GM18870 (cell line): ENCODE measurements around the gene PTPRR.

Experiments
- ATAC-seq: cut with Tn5 transposase; IDR thresholded peaks from one replicate; pipeline ENCODE4 v1.9.1; 2021; ENCODE audit warnings: moderate library complexity; ENCODE audit not compliant: unreplicated experiment

PTPRR gene

DNA sequence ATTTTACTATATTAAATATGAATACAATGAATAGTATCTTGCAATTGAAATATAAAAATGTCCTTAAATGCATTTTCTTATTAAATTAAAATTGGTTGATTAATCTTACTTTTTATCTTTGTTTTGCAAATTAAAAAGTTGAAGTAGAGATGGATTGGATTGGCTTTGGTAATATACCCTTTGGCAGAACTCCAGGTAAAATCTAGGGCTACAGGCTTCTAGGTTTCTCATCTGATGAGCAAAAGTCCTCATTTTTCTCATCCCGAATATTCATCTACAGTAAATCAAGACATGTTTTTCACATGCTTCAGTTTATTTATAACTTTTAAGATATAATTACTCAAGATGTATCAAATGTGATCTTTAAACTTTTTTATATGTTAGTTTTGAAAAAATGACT is 2.2 kb downstream of the PTPRR start:
- no peak for ATAC-seq

DNA sequence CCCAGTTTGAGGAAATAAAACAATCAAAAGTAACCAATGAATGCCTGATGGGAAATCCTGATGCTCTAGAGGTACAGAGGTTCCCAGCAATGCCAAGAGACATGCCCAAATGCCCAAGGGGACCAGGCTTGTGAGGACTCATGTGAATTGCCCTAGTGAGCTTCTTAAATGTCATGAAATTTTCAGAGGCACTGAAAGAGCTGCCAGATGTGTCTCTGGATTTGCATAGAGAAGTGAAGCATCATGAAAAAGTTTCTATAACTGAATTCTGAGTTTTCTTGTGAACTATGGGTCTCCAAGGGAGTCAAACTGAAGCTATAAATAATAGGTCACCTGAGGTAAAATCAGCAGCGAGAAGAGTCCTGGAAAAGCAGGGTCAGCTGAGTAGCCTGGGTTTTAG is 9.9 kb downstream of the PTPRR start:
- ATAC-seq = no peak

DNA sequence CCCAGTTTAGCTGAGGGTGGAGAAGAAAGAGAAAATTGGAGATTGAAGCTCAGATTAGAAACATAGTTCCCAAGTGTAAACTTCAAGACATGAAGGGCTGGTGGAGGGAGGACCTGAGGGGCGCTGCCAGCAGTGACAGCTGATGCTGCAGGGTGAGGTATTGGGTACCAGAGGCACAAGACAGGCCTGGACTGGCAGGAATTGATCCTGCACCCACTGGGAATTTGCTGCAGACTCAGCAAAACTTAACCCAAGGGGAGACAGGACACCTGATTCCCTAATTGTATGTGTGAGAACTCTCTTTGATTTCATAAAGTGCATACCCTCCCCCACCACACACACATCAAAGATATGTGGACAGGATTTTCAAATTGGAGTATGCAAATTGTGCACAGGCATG is 11.6 kb downstream of the PTPRR start:
- ATAC-seq = no peak

DNA sequence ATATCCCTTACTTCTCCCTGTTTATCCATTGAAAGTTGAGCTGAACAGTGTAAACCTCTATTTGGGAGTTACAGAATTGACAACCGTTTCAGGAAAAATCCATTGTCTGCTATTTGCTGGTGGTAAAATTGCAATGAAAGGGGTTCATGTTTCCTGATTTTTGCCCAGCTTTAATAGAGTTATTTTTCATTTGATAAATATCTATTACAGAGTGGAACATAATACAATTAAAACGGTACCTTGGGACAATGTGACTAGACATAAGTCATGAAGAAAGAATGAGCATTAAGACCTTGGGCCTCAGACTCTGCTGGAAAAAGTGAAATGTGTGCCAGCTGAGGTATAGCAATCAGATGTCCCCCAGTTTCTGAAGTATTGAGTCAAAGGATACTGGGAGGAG is 13.1 kb downstream of the PTPRR start:
- no peak for ATAC-seq

DNA sequence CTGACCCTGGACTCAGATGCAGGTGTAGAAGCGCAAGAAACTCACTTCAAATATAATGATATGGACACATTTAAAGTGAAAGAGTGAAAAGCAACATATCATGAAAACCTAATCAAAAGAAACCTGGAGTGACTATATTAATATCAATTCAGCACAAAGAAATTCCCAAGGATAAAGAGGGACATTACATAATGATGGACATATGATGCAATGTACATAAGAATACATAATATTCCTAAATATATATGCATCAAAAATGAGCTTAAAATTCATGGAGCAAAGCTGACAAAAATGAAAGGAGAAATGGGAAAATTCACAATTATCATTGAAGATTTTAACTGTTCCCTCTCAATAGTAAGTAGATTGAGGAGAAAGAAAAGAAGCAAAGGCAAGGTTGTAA is 24.6 kb downstream of the PTPRR start:
- no peak for ATAC-seq

DNA sequence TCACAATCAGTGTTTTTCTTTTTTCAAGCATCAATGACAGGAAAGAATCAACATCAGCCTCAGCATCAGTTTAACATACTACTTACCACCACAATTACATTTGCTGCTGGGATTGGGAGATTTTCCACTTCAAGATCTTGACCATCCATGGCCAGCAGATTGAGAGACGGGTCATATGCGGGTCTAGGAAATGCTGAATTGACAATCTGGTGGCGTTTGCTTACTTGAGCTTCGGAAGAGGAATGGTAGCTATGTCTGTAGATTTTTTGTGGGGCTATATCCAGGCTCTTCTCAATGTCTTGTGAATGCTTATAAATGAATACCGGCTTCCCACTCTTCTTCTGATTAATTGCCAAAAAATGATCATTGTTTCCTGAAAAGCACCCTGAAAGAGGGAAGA is 27.9 kb downstream of the PTPRR start:
- ATAC-seq = no peak

DNA sequence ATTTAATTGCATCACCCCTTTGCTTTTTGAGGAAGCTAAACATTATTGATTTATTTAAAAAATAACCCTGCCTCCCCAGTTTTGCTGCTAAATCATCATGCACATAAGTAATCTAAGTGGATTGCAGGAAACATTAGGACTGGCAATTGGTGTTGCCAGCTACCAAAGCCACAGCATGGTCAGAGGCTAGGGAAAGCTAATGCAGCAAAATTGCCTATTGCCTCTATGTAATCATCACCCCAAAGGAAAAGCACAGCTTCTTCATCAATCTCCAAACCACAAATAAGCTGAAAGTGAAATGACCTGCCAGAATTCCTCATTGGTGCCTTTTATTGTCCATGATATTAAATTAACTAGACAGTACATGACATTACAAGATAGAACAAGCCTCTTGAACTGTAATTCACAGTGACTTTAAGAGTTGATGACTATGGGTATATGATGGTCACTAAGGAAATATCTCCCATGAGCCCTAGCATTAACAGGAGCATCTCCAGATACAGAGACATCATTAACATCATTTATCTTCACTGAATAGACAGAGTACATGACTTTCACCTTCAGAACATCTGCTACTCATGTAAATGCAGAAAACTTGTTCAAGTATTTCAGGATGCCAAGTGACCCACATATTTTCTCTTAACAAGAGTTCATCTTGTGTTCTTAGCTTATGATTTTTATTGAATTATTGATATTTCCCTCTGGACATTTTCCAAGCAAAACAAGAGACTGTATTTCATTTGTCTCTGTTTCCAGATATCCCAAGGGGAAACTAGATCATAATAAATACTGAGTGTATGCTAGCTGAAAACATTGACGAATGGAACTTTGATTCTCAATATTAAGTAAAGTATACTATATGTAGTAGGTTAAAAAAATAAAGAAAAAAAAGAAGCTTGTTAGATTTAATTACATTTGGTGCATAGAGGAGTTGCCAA is 29.4 kb downstream of the PTPRR start:
- no peak for ATAC-seq

DNA sequence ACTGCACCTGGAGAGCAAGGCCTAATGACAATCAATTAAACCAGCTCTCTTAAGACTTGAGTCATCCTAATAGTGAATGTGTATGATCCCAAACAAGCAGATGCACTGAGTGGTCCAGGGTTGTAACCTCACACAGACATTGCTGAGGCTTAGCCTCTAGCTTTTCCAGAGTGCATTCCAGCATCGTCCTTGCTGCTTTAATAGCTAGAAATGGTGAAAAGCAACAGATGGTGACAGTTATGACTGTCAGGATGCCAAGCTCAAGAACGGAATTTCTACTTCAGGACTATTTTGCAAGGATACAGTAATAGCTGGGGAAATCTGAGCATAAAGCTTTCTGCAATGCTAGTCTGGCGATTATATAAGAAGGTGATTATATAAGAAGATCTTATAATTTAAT is 34.6 kb downstream of the PTPRR start:
- no peak for ATAC-seq

DNA sequence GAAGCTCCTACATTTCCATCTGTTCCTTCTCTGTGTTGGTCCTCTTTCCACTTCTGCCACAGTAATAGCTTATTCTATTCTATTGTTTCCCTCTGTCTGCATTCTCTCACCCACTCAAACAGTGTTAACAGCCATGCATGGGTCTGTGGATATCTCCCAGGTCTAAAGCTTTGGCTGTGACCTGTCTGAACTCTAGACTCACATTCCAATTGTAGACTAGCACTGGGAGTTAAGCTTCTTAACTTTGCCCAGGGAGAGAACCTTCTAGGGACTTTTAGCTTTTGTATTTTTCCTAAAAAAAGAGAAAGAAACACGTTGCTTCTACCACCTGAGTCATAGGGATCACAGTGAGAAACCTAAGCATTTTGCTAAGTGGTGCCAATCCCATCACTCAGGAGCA is 36.7 kb downstream of the PTPRR start:
- ATAC-seq = no peak

DNA sequence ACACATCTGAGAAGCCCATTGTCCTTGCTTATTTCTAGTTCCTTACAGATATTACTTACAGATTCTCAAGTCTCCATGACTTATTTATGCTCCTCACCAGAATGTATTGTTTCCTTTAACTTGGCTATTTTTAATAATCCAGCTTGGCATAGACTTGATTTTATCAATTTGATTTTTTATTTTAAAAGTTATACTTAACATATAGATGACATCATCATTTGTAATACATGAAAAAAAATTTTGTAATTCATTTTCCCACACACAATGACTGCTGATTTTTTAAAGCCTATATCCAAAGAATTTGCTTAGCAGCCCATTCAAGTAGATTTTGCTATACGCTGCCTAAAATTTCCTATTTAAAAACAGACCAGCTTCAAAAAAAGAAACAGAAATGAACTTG is 39.8 kb downstream of the PTPRR start:
- no peak for ATAC-seq

DNA sequence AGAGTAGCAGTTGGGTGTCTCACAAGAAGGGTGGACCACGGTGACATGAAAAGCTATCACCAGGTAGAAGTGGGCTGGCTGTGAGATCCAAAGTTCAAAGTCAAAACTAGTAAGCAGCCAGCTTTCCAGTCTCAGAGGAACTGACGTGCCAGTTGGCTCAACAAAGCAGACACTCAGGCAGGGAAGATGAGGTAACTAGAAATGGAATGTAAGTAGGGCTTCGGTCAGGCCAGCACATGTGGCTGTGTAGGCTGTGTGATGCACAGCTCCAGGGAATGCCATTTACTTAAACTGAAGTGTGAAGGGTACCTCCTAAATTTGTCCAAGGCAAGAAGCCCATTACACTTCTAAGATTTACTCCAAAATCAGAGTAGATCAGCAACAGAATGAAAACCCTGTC is 43.6 kb downstream of the PTPRR start:
- ATAC-seq = no peak

DNA sequence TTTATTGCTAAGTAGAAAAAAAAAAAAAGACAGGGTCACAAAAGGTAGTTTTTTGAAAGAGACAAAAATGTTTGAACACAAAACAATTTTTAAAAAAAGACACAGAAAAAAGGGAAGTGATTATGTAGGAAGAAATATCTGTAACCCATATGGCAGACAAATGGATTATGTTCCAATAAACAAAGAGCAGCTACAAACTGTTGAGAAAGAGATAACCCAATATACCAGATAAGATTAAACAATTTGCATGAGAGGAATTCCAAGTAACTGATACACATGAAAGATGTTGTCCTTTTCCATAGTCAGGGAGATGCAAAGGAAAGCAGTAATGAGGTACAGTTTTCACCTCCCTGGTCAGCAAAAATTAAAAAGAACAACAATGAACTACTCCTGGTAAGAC is 44.9 kb downstream of the PTPRR start:
- no peak for ATAC-seq

DNA sequence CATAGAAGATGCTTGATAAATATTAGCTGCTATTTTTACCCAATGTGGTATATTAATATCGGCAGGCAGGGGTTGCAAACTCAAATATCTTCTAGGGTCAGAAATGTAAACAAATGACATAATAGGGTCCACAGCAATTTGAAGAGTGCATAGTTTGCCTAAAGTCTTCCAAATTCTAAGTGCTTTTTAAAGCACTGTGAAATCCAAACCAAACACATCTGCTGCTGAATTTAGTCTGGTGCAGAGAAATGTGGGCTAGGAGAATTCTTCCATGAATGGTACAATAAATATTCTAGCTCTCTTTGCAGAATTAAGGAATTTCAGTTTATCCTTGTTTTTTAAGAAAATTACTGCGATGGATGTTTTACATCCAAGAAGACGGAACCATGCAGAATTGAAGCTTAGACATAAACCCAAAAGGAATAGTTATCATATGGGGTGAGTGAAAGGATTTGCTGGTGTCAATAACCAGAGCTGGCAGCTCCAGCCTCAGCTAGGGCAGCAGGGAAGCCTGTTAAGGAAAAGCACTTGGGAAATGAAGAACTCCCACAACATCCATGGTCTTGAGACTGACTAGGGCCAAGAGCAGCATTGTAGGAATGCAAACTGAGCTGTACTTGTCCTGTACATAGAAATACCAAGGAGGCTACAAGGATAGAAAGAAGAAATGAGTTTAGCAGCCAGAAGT is 65.5 kb downstream of the PTPRR start:
- no peak for ATAC-seq

DNA sequence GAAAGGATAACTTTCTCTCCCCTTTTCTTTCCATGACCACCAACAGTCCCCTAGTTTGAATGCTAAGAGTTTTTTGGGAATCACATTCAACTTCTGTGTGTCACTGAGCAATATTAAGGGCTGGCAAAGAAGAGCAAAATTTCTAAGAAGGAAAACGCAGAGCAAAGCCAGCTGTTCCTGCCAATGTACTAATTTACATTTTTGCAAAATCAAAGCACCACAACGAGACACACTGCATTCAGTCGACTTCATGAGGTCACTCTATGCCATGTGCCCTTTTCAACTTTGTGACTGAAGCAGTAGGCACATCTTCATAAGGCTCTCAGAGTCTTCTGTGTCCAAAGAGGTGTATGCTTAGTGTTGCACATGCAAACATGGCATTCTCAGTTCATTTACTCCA is 66.4 kb downstream of the PTPRR start:
- no peak for ATAC-seq

DNA sequence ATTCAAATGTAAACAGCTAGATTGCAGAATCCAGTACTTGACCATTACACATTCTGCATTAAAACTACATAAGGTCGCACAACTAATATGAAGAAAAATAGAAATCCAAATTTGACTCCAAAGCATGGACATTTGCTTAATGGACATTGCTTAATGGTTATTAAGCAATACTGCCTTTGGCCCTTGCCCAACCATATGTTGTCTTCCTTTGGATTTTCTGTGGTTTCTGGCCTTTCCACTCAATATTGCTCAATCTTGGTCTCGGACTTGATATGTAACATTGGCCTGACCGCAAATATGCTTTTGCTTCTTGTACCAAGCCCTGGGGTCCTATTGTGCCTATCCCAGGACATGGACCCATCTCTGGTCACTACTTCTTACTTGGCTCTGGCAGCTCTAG is 67.2 kb downstream of the PTPRR start:
- no peak for ATAC-seq

DNA sequence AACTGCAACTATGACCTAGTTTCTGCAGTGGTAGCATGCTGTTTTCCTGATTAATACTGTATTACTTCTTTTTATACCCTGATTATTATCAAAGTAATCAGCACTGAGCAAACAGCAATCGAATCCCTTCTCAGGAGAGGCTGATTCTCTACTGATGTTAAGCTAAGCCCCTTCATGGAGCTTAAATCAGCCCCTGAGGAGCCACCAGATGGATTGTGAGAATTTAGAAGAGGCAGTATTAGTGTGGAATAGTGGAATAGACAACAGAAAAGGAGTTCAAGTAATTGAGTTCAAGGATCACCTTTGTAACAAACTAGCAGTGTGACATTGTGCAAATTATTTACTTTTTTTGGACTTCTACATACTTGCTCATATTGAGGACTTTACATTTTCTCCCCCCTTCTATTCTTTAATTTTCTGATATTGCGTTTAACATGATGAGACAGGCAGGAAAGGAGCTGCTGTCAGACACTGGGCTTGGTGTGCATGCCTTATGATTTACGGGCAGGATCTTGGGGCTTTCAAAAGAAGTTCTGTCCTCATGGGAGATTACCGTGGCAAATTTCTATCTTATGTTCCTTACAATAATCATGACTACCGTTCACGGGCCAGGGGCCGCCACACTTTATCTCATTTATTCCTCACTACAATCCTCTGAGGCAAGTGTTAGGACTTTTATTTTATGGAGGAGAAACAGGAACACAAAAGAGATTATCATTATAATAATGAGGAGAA is 68.0 kb downstream of the PTPRR start:
- ATAC-seq = no peak

DNA sequence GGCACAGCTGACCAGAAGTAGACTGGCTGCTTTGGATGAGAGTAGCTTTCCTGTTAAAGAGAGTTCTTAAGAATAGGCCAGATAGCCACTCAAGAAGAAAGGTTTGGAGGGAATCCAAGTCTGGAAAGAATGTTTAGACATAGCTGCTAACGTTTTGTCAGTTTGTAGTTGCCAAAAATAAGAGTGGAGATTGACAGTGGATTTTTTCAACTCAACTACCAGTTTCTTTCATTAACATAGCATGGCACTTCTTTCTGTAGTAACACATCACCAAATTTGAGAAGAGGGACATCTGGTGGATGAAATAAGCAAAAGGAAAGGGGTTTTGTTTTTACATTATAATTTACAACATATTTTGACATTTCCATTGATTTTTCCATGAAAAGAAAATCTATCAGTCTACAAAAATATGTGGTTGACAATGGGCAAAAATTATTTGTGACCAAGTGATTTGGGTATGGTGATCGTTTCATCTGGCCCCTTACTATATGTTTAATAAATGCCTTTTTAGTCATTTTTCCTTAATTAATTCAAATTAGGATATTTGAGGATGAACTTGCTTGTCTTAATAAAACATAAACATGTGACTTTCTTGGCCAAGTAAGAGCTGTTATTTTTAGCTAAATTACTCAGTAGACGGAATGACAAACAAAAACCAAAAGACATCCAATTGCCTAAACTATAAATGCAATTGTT is 71.1 kb downstream of the PTPRR start:
- ATAC-seq = no peak

DNA sequence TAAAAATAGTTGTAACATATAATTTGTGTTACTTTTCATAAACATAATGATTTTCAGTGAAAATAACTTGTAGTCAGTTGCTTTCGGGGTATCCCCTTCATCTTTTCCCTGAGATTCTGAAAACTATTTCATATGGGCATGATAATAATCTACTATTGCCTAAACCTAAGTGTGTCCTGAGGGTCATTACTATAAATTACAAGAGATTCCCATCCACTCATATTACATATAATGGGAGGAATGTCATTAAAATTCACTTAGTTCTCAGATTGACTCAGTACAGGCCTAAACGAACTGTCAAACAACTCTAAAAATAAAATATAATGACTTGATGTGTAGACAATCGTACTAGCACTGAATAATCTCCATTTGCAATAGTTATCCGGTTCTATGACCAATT is 72.7 kb downstream of the PTPRR start:
- no peak for ATAC-seq

DNA sequence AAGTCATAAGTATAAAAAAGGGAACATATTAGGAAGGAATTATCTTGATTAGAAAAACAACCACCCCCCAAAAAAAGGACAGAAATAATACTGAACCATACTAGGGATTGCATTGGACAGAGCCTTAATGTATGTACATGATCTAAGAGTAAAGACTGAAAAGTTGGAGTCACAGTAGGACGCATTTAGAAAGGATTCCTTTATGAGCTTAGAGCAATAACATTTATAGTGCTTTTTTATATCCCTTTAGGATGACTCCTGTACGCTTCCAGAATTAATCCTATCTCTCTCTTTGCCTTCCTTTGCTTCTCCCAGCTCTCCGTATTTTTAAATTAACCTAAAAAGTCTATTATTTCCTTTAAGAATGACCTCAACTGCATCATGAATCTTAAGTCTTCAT is 75.3 kb downstream of the PTPRR start:
- ATAC-seq = no peak

DNA sequence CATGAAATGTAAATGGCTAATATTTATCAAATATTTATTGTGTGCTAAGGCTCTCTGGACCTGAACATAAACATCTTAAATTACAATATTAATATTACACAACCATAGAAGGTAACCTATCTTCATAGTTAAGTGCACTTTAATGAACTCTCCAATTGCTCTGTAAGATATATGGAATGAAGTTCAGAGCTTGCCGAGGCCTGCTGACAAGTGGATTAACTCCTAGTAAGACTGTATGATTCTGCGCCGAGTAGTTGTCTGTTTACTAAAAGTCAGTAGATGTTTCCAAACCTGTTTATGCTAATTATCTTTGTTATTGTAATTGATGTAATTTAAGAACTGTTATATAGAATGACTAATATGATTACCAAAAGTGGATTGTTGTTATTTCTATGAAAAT is 77.2 kb downstream of the PTPRR start:
- no peak for ATAC-seq

DNA sequence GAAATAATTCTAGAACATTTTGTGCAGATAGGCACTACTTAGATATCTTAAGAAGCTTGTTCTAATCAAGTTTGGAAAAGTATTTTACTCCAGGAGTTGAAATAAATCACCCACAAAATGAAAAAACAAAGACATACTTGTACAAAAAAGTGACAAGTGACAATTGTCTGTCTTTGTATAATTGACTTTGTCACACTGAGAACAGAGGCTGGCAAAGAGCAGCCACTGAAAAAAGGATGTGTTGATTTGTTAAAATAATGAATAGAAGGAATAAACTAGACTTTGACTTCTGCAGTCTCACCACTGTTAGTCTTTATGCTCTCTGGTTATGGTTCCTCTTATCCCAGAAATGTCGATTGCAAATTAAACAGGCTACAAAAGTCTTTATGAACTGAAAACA is 77.6 kb downstream of the PTPRR start:
- no peak for ATAC-seq
